Activated CD8-positive, alpha-beta memory T cell treated with anti-CD3 and anti-CD28 coated beads, Interleukin-2, amount 50 U/mL, for 24 hours (primary cell): Measurements from ENCODE around the gene PTX4.
"Not testable (repeated sequence)": the region's sequence is repeated elsewhere in the genome, so short reads cannot be mapped to it uniquely, and the experiment has no call there.

Experiments used
- DNase-seq: peaks from one replicate; pipeline ENCODE4 v3.0.0-alpha.2; 2020; ENCODE audit errors: extremely low read depth

Gene PTX4

GRCh38 chr16:1443980-1444729 lies 44.6 kb downstream of the PTX4 start, which contains the start of gene CCDC154:
Gene CCDC154, minus strand, starts transcription at chr16:1444556. Its CDS starts 234 bp downstream, at chr16:1444322.
- DNase-seq, result no peak

- no peak for DNase-seq
Measured at GRCh38 chr16:1443403-1443973, 45.3 kb downstream of the PTX4 start.

GRCh38 chr16:1442697-1443096 lies 46.0 kb downstream of the PTX4 start:
- DNase-seq, result no peak

- DNase-seq, result no peak
Measured at GRCh38 chr16:1441391-1441829, 47.3 kb downstream of the PTX4 start.

GRCh38 chr16:1439699-1440074 lies 49.1 kb downstream of the PTX4 start:
- not testable (repeated sequence) for DNase-seq

GRCh38 chr16:1439058-1439698 lies 49.6 kb downstream of the PTX4 start:
- no peak for DNase-seq

GRCh38 chr16:1438229-1439057 lies 50.3 kb downstream of the PTX4 start:
- no peak for DNase-seq

GRCh38 chr16:1437606-1438005 lies 51.1 kb downstream of the PTX4 start:
- no peak for DNase-seq

- DNase-seq, result no peak
Measured at GRCh38 chr16:1436731-1437355, 51.9 kb downstream of the PTX4 start.

GRCh38 chr16:1435921-1436697 lies 52.6 kb downstream of the PTX4 start:
- no peak for DNase-seq
